HepG2 (cell line): Measurements from ENCODE around the gene METTL27. TPM values are rescaled to one million over a fixed set of nuclear protein-coding genes. Genes with fewer than 3 reads are reported as not detected.
A peak's percentile ranks its signal among the peaks of the same experiment; 100 is the strongest.

ENCODE experiments used
- AGO1 ChIP-seq: fragments of 200-400 bp; formaldehyde crosslinking; IDR thresholded peaks from 2 replicates; pipeline ENCODE4 v1.6.1; 2017; ENCODE audit warnings: mild to moderate bottlenecking, low read depth, low read length, moderate library complexity; ENCODE audit not compliant: poor library complexity, severe bottlenecking
- HES4 ChIP-seq: sonication (generic); formaldehyde crosslinking; IDR thresholded peaks from 2 replicates; pipeline ENCODE4 v1.9.0; 2021; ENCODE audit warnings: mild to moderate bottlenecking, missing genetic modification reagents, borderline replicate concordance
- HOXD1 ChIP-seq: sonication (generic); formaldehyde crosslinking; IDR thresholded peaks from 2 replicates; pipeline ENCODE4 v1.5.0; 2020; ENCODE audit warnings: missing genetic modification reagents
- KLF13 ChIP-seq: sonication (generic); formaldehyde crosslinking; IDR thresholded peaks from 2 replicates; pipeline ENCODE4 v1.4.0; 2020; ENCODE audit warnings: mild to moderate bottlenecking, missing genetic modification reagents
- MATR3 ChIP-seq: sonication (generic); formaldehyde crosslinking; IDR thresholded peaks from 2 replicates; pipeline ENCODE4 v1.4.0; 2020; ENCODE audit warnings: missing genetic modification reagents
- NFE2L2 ChIP-seq: fragments of 150-350 bp; IDR thresholded peaks from 2 replicates; pipeline ENCODE4 v1.6.1; 2014; ENCODE audit warnings: low read length
- NKX3-1 ChIP-seq: sonication (generic); formaldehyde crosslinking; IDR thresholded peaks from 2 replicates; pipeline ENCODE4 v1.5.0; 2020; ENCODE audit warnings: missing genetic modification reagents
- RELA ChIP-seq: sonication (generic); formaldehyde crosslinking; IDR thresholded peaks from 2 replicates; pipeline ENCODE4 v1.4.0; 2020; ENCODE audit warnings: missing genetic modification reagents
- ZFP41 ChIP-seq: sonication (generic); formaldehyde crosslinking; IDR thresholded peaks from 2 replicates; pipeline ENCODE4 v1.4.0; 2020; ENCODE audit warnings: mild to moderate bottlenecking, missing genetic modification reagents, borderline replicate concordance
- ZFY ChIP-seq: sonication (generic); formaldehyde crosslinking; IDR thresholded peaks from 2 replicates; pipeline ENCODE4 v1.4.0; 2020; ENCODE audit warnings: missing genetic modification reagents
- ZNF460 ChIP-seq: sonication (generic); formaldehyde crosslinking; IDR thresholded peaks from 2 replicates; pipeline ENCODE4 v1.5.1; 2020; ENCODE audit warnings: missing genetic modification reagents, mild to moderate bottlenecking, borderline replicate concordance
- polyA plus RNA-seq, 8 experiments: library from polyadenylated mRNA; depleted of rRNA in 3 of 8; stranded (reverse) in 7 of 8; unstranded in 1 of 8; fragments of >200 nt; fragmentation: Illumina TruSeq in 4 of 8; extraction: Trizol in 4 of 8; gene quantifications; 2 replicates each; pipeline versions ENCODE4 v1.2.1 to v1.2.3, GENCODE V29; 2011 to 2016; ENCODE audit warnings: low read depth in 4 of 8, missing spikeins in 1 of 8, mixed read lengths in 1 of 8; ENCODE audit not compliant: insufficient read depth in 1 of 8
- total RNA-seq, 5 experiments: library from RNA; depleted of rRNA; stranded (reverse); fragments of >200 nt; fragmentation: Illumina TruSeq; extraction: Trizol; gene quantifications; 2 replicates each; pipeline ENCODE4 v1.2.3, GENCODE V29; 2016; ENCODE audit warnings: low read depth in 1 of 5
- TF ChIP-seq, protein P1 (sequence below): sonication (generic); formaldehyde crosslinking; IDR thresholded peaks from 2 replicates; pipeline ENCODE4 v1.5.0; 2020; ENCODE audit warnings: mild to moderate bottlenecking, missing genetic modification reagents, moderate library complexity
- TF ChIP-seq, protein P2 (sequence below): sonication (generic); formaldehyde crosslinking; IDR thresholded peaks from 2 replicates; pipeline ENCODE4 v1.4.0; 2020; ENCODE audit warnings: mild to moderate bottlenecking, missing genetic modification reagents
- TF ChIP-seq, protein P3 (sequence below): sonication (generic); formaldehyde crosslinking; IDR thresholded peaks from 2 replicates; pipeline ENCODE4 v1.5.0; 2020; ENCODE audit warnings: missing genetic modification reagents, mild to moderate bottlenecking, borderline replicate concordance
- TF ChIP-seq, protein P4 (sequence below): sonication (generic); formaldehyde crosslinking; IDR thresholded peaks from 2 replicates; pipeline ENCODE4 v1.4.0; 2020; ENCODE audit warnings: mild to moderate bottlenecking, missing genetic modification reagents
- TF ChIP-seq, protein P5 (sequence below): sonication (generic); formaldehyde crosslinking; IDR thresholded peaks from 2 replicates; pipeline ENCODE4 v1.5.0; 2020; ENCODE audit warnings: missing genetic modification reagents
- TF ChIP-seq, protein P6 (sequence below): sonication (generic); formaldehyde crosslinking; IDR thresholded peaks from 2 replicates; pipeline ENCODE4 v1.5.1; 2020; ENCODE audit warnings: missing genetic modification reagents, mild to moderate bottlenecking, borderline replicate concordance

METTL27 gene
- total and polyA plus RNA-seq, 2 of the 13 experiments (the other 11 are each of a cell fraction or from before 2014, with no cell fraction given), result 2.0 to 3.0 TPM

DNA sequence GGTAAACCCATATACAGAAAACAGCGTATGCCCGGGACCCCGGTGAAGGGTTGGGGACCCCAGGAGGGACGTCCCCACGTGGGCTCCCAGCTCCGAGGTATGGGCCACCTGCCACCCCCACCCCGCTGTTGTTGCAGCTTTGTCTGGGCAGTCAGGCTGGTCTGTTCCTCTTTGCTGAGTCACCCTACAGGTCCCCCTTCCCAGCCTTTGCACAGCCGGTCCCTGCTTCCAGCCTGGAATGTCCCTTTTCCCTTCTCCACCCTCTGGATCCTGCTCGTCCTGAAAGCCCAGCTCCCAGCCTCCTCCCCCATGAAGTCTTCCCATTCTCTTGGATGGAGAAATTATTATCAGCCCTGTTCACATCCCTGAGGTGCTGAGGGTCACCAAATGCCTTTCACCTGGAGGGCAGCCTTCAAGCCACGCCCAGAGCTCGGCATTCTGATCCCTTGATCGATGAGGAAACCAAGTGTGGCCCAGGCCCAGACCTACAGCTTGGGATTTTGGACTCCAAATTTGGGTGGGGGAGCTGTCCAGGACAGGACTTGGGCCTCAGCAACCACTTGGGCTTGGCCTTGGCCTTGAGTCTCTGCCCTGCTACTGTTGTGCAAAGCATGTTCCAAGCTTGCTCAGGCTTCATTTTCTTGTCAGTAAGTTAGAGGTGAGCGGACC lies 8.9 kb downstream of the METTL27 start (continued):
- no peak for TF ChIP-seq HES4 (CRISPR knock-in tag)
- TF ChIP-seq NFE2L2, result peak; percentile 91
- TF ChIP-seq NKX3-1 (CRISPR knock-in tag), result no peak
- TF ChIP-seq ZFY (CRISPR knock-in tag), result peak; percentile 10; the same call in 1 of the 2 replicates
- TF ChIP-seq HOXD1 (CRISPR knock-in tag), result no peak
- no peak for TF ChIP-seq KLF13
- TF ChIP-seq, protein P1, sequence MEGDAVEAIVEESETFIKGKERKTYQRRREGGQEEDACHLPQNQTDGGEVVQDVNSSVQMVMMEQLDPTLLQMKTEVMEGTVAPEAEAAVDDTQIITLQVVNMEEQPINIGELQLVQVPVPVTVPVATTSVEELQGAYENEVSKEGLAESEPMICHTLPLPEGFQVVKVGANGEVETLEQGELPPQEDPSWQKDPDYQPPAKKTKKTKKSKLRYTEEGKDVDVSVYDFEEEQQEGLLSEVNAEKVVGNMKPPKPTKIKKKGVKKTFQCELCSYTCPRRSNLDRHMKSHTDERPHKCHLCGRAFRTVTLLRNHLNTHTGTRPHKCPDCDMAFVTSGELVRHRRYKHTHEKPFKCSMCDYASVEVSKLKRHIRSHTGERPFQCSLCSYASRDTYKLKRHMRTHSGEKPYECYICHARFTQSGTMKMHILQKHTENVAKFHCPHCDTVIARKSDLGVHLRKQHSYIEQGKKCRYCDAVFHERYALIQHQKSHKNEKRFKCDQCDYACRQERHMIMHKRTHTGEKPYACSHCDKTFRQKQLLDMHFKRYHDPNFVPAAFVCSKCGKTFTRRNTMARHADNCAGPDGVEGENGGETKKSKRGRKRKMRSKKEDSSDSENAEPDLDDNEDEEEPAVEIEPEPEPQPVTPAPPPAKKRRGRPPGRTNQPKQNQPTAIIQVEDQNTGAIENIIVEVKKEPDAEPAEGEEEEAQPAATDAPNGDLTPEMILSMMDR (CRISPR knock-in tag), result no peak
- no peak for TF ChIP-seq RELA
- TF ChIP-seq, protein P2, sequence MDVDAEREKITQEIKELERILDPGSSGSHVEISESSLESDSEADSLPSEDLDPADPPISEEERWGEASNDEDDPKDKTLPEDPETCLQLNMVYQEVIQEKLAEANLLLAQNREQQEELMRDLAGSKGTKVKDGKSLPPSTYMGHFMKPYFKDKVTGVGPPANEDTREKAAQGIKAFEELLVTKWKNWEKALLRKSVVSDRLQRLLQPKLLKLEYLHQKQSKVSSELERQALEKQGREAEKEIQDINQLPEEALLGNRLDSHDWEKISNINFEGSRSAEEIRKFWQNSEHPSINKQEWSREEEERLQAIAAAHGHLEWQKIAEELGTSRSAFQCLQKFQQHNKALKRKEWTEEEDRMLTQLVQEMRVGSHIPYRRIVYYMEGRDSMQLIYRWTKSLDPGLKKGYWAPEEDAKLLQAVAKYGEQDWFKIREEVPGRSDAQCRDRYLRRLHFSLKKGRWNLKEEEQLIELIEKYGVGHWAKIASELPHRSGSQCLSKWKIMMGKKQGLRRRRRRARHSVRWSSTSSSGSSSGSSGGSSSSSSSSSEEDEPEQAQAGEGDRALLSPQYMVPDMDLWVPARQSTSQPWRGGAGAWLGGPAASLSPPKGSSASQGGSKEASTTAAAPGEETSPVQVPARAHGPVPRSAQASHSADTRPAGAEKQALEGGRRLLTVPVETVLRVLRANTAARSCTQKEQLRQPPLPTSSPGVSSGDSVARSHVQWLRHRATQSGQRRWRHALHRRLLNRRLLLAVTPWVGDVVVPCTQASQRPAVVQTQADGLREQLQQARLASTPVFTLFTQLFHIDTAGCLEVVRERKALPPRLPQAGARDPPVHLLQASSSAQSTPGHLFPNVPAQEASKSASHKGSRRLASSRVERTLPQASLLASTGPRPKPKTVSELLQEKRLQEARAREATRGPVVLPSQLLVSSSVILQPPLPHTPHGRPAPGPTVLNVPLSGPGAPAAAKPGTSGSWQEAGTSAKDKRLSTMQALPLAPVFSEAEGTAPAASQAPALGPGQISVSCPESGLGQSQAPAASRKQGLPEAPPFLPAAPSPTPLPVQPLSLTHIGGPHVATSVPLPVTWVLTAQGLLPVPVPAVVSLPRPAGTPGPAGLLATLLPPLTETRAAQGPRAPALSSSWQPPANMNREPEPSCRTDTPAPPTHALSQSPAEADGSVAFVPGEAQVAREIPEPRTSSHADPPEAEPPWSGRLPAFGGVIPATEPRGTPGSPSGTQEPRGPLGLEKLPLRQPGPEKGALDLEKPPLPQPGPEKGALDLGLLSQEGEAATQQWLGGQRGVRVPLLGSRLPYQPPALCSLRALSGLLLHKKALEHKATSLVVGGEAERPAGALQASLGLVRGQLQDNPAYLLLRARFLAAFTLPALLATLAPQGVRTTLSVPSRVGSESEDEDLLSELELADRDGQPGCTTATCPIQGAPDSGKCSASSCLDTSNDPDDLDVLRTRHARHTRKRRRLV (CRISPR knock-in tag), result no peak
- TF ChIP-seq, protein P3, sequence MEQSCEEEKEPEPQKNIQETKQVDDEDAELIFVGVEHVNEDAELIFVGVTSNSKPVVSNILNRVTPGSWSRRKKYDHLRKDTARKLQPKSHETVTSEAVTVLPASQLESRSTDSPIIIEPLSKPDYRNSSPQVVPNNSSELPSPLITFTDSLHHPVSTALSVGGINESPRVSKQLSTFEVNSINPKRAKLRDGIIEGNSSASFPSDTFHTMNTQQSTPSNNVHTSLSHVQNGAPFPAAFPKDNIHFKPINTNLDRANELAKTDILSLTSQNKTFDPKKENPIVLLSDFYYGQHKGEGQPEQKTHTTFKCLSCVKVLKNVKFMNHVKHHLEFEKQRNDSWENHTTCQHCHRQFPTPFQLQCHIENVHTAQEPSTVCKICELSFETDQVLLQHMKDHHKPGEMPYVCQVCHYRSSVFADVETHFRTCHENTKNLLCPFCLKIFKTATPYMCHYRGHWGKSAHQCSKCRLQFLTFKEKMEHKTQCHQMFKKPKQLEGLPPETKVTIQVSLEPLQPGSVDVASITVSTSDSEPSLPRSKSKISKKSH (CRISPR knock-in tag), result 0 out of 2 replicates have a peak, but pooled peaks have one; percentile 27
- TF ChIP-seq, protein P4, sequence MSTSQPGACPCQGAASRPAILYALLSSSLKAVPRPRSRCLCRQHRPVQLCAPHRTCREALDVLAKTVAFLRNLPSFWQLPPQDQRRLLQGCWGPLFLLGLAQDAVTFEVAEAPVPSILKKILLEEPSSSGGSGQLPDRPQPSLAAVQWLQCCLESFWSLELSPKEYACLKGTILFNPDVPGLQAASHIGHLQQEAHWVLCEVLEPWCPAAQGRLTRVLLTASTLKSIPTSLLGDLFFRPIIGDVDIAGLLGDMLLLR (CRISPR knock-in tag), result no peak
- TF ChIP-seq, protein P5, sequence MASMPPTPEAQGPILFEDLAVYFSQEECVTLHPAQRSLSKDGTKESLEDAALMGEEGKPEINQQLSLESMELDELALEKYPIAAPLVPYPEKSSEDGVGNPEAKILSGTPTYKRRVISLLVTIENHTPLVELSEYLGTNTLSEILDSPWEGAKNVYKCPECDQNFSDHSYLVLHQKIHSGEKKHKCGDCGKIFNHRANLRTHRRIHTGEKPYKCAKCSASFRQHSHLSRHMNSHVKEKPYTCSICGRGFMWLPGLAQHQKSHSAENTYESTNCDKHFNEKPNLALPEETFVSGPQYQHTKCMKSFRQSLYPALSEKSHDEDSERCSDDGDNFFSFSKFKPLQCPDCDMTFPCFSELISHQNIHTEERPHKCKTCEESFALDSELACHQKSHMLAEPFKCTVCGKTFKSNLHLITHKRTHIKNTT (CRISPR knock-in tag), result no peak
- peak; percentile 67 for TF ChIP-seq AGO1
- TF ChIP-seq, protein P6, sequence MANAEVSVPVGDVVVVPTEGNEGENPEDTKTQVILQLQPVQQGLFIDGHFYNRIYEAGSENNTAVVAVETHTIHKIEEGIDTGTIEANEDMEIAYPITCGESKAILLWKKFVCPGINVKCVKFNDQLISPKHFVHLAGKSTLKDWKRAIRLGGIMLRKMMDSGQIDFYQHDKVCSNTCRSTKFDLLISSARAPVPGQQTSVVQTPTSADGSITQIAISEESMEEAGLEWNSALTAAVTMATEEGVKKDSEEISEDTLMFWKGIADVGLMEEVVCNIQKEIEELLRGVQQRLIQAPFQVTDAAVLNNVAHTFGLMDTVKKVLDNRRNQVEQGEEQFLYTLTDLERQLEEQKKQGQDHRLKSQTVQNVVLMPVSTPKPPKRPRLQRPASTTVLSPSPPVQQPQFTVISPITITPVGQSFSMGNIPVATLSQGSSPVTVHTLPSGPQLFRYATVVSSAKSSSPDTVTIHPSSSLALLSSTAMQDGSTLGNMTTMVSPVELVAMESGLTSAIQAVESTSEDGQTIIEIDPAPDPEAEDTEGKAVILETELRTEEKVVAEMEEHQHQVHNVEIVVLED (CRISPR knock-in tag), result no peak
- TF ChIP-seq MATR3 (CRISPR knock-in tag), result no peak
- no peak for TF ChIP-seq ZNF460 (CRISPR knock-in tag)
- TF ChIP-seq ZFP41 (CRISPR knock-in tag), result no peak
